ENCODE results near the gene CEP170.
"Not testable (repeated sequence)": the region's sequence is repeated elsewhere in the genome, so short reads cannot be mapped to it uniquely, and the experiment has no call there.

DNA sequence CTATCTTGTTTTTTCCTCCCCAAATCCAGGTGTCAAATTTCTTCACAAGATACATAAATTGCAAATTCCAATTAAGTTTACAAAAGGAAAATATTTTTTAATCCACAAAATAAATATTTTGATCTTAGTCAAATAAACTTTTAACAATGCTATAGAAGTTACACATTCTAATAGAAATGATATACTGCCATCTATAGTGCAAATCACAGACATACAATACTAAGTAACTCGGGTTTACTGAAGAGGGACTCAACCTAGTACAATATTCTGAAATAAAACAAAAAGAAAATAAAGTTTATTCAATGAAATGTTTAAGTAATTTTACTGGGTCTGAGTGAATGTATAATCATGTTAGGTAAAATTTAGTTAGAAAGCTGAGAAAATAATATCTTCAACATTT lies 114.6 kb downstream of the CEP170 start:
- not testable (repeated sequence) for TF ChIP-seq CTCF (optimal IDR thresholded peaks at IDR 0.05 in 1 of 3, IDR thresholded peaks at IDR 0.05 in 1 of 3, conservative IDR thresholded peaks at IDR 0.05 in 1 of 3; ENCODE audit: extremely low read depth in 1 of 3, insufficient read depth in 2 of 3, low read length in 3 of 3); EZH2 (IDR thresholded peaks at IDR 0.05; ENCODE audit: low read length)

Data from keratinocyte (primary cell).